ENCODE measurements around the gene PDE11A.
A peak's percentile ranks its signal among the peaks of the same experiment; 100 is the strongest.

DNA sequence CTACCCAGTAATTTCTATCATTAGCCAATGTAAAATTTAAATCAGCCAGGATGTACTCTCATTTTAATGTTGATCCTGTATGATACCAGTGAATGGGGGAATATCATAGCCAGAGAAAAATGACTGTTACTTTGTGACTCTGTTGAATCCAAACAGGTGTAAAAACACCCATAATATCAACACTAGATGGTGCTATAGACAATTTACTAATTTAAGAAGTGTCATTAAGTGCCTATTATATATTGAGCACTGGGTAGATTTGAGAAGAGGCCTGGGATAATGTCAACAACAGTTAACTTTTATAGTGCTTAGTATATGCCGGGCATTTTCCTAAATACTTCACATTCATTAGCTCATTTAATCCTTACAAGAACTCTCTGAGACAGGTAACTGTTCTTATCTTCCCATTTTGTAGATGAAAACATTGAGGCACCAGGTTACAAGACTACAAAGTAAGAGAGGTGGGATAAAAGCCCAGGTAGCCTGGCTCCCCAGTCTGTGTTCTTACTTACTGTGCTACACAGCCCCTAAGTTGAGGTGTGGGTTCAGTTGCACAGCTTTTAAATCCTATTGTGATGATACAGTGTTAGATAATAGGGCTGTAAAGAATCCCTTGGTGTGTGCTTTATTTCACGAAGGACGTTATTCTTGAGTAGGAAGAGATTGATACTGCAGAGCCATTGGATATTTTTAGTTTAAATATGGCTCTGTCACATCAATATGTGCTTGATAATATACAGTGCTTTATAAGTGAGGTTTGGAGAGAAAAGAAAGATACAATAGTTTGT, 354.6 kb downstream of the PDE11A start:
- TF ChIP-seq CTCF (IDR thresholded peaks at IDR 0.05 in 2 of 3, conservative IDR thresholded peaks at IDR 0.05 in 1 of 3; ENCODE audit: borderline replicate concordance in 1 of 3, insufficient read depth in 1 of 3, low read depth in 2 of 3, low read length in 2 of 3) (peak; percentile 25 to 49 (median 28); a peak in 5 of 6 replicates), JUND (IDR thresholded peaks at IDR 0.05) (no peak), ELF1 (IDR thresholded peaks at IDR 0.05; ENCODE audit: borderline replicate concordance, low read depth) (no peak), POLR2AphosphoS5 (IDR thresholded peaks at IDR 0.05; ENCODE audit: low read depth, low read length) (no peak), POLR2A (IDR thresholded peaks at IDR 0.05; ENCODE audit: borderline replicate concordance, extremely low read depth, insufficient read depth, insufficient read length) (no peak), YY1 (IDR thresholded peaks at IDR 0.05; ENCODE audit: extremely low read depth, insufficient replicate concordance, low read depth, low read length) (no peak), EZH2phosphoT487 (IDR thresholded peaks at IDR 0.05; ENCODE audit: borderline replicate concordance) (no peak)
- TF ChIP-seq, protein P1, sequence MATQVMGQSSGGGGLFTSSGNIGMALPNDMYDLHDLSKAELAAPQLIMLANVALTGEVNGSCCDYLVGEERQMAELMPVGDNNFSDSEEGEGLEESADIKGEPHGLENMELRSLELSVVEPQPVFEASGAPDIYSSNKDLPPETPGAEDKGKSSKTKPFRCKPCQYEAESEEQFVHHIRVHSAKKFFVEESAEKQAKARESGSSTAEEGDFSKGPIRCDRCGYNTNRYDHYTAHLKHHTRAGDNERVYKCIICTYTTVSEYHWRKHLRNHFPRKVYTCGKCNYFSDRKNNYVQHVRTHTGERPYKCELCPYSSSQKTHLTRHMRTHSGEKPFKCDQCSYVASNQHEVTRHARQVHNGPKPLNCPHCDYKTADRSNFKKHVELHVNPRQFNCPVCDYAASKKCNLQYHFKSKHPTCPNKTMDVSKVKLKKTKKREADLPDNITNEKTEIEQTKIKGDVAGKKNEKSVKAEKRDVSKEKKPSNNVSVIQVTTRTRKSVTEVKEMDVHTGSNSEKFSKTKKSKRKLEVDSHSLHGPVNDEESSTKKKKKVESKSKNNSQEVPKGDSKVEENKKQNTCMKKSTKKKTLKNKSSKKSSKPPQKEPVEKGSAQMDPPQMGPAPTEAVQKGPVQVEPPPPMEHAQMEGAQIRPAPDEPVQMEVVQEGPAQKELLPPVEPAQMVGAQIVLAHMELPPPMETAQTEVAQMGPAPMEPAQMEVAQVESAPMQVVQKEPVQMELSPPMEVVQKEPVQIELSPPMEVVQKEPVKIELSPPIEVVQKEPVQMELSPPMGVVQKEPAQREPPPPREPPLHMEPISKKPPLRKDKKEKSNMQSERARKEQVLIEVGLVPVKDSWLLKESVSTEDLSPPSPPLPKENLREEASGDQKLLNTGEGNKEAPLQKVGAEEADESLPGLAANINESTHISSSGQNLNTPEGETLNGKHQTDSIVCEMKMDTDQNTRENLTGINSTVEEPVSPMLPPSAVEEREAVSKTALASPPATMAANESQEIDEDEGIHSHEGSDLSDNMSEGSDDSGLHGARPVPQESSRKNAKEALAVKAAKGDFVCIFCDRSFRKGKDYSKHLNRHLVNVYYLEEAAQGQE (IDR thresholded peaks at IDR 0.05; ENCODE audit: low read depth), result no peak
